Suppressor macrophage treated with lipopolysaccharide for 1 hour (primary cell): ENCODE results near the gene MEA1.
A peak's percentile ranks its signal among the peaks of the same experiment; 100 is the strongest.

Experiments used
- DNase-seq, 3 donors: peaks; one replicate each; pipeline ENCODE4 v3.0.0-alpha.2; 2020 to 2022

MEA1 gene

GRCh38 chr6:42969431-42969830 lies 44.3 kb downstream of the MEA1 start:
- DNase-seq = peak in 1 of 3 donors; percentile 22

GRCh38 chr6:42968783-42969182 lies 45.0 kb downstream of the MEA1 start:
- no peak for DNase-seq

GRCh38 chr6:42968126-42968701 lies 45.5 kb downstream of the MEA1 start:
- no peak for DNase-seq

- no peak for DNase-seq
Measured at GRCh38 chr6:42967228-42967627, 46.5 kb downstream of the MEA1 start.

GRCh38 chr6:42966571-42966970 lies 47.2 kb downstream of the MEA1 start:
- DNase-seq = peak; percentile 24 to 47 (median 32)

GRCh38 chr6:42963855-42964605 lies 49.7 kb downstream of the MEA1 start:
- peak; percentile 50 to 66 (median 54) for DNase-seq

GRCh38 chr6:42963179-42963854 lies 50.4 kb downstream of the MEA1 start:
- DNase-seq = no peak

GRCh38 chr6:42962502-42963178 lies 51.1 kb downstream of the MEA1 start:
- no peak for DNase-seq

- no peak for DNase-seq
Measured at GRCh38 chr6:42962096-42962495, 51.6 kb downstream of the MEA1 start.
